CD14-positive monocyte (primary cell): ENCODE data around the gene OGN. TPM values are rescaled to one million over a fixed set of nuclear protein-coding genes. Genes with fewer than 3 reads are reported as not detected.

Source experiments
- DNase-seq, 3 donors: peaks; one replicate each; pipeline ENCODE4 v3.0.0-alpha.2; 2011 to 2022
- H2AFZ ChIP-seq: 2 replicates; pipeline ENCODE4 v1.6.0; 2012; ENCODE audit warnings: mild to moderate bottlenecking, low read depth, low read length, inconsistent platforms; ENCODE audit not compliant: insufficient read depth, poor library complexity, severe bottlenecking
- H3K27ac ChIP-seq, 2 donors: 1 replicate in 1 of 2; 2 replicates in 1 of 2; pipeline ENCODE4 v1.5.1; 2012 to 2013; ENCODE audit warnings: low read length in 2 of 2, control low read depth in 1 of 2, inconsistent platforms in 1 of 2, low read depth in 1 of 2, mild to moderate bottlenecking in 1 of 2
- H3K27me3 ChIP-seq, 2 donors: one replicate each; pipeline versions ENCODE4 v1.6.0 to v1.6.1; 2011 to 2013; ENCODE audit warnings: low read length in 2 of 2; ENCODE audit not compliant: control insufficient read depth in 2 of 2, insufficient read depth in 2 of 2
- H3K36me3 ChIP-seq, 2 donors: replicated peaks in 1 of 2; 1 replicate in 1 of 2; 2 replicates in 1 of 2; pipeline versions ENCODE4 v1.5.1 to v1.6.1; 2012 to 2013; ENCODE audit warnings: low read length in 2 of 2, control low read depth in 1 of 2, inconsistent platforms in 1 of 2, mild to moderate bottlenecking in 1 of 2; ENCODE audit not compliant: insufficient read depth in 2 of 2, control insufficient read depth in 1 of 2
- H3K4me1 ChIP-seq, 2 donors: 1 replicate in 1 of 2; 2 replicates in 1 of 2; pipeline versions ENCODE4 v1.5.1 to v1.6.1; 2012 to 2013; ENCODE audit warnings: low read length in 2 of 2, control low read depth in 1 of 2, inconsistent platforms in 1 of 2, mild to moderate bottlenecking in 1 of 2, moderate library complexity in 1 of 2; ENCODE audit not compliant: insufficient read depth in 2 of 2, control insufficient read depth in 1 of 2
- H3K4me2 ChIP-seq: replicated peaks from 2 replicates; pipeline ENCODE3; 2012; ENCODE audit warnings: low read length, moderate library complexity, mild to moderate bottlenecking; ENCODE audit not compliant: poor library complexity, severe bottlenecking; ENCODE audit errors: extremely low read depth
- H3K4me3 ChIP-seq, 3 experiments: fragments of 200-600 bp in 1 of 3; sonication (generic) in 1 of 3; replicated peaks in 1 of 3; 1 replicate in 2 of 3; 2 replicates in 1 of 3; pipeline ENCODE4 v1.5.1; 2011 to 2013; ENCODE audit warnings: low read length in 3 of 3, mild to moderate bottlenecking in 3 of 3, control low read depth in 2 of 3, low read depth in 2 of 3, inconsistent platforms in 1 of 3, moderate library complexity in 1 of 3
- H3K79me2 ChIP-seq: 2 replicates; pipeline ENCODE4 v1.6.0; 2012; ENCODE audit warnings: mild to moderate bottlenecking, control low read depth, inconsistent platforms, low read length, moderate library complexity; ENCODE audit not compliant: insufficient read depth
- H3K9ac ChIP-seq: 2 replicates; pipeline ENCODE4 v1.6.0; 2017; ENCODE audit warnings: low read length, mild to moderate bottlenecking; ENCODE audit not compliant: insufficient read depth, poor library complexity, severe bottlenecking
- H3K9me3 ChIP-seq, 2 donors: replicated peaks in 1 of 2; 1 replicate in 1 of 2; 2 replicates in 1 of 2; pipeline versions ENCODE4 v1.5.1 to v1.6.1; 2012 to 2013; ENCODE audit warnings: low read length in 2 of 2, control low read depth in 1 of 2; ENCODE audit not compliant: control insufficient read depth in 1 of 2, insufficient read depth in 1 of 2
- H4K20me1 ChIP-seq: 2 replicates; pipeline ENCODE4 v1.6.0; 2012; ENCODE audit warnings: mild to moderate bottlenecking, low read length, control low read depth, moderate library complexity; ENCODE audit not compliant: insufficient read depth
- H3K27ac Mint-ChIP-seq, 7 donors: one replicate each; pipeline ENCODE4 v1.8.0; 2020; ENCODE audit warnings: mild to moderate bottlenecking in 7 of 7, mixed read lengths in 7 of 7, moderate library complexity in 6 of 7, inconsistent platforms in 2 of 7
- H3K27me3 Mint-ChIP-seq, 3 donors: one replicate each; pipeline ENCODE4 v1.8.0; 2021 to 2022; ENCODE audit warnings: low read depth in 3 of 3, mild to moderate bottlenecking in 3 of 3, mixed read lengths in 3 of 3, moderate library complexity in 3 of 3, inconsistent platforms in 1 of 3
- H3K36me3 Mint-ChIP-seq, 2 donors: one replicate each; pipeline ENCODE4 v1.8.0; 2020; ENCODE audit warnings: mixed read lengths in 2 of 2, inconsistent platforms in 1 of 2, mild to moderate bottlenecking in 1 of 2
- H3K4me1 Mint-ChIP-seq: one replicate; pipeline ENCODE4 v1.8.0; 2020; ENCODE audit warnings: mild to moderate bottlenecking, mixed read lengths
- H3K4me3 Mint-ChIP-seq, 2 donors: one replicate each; pipeline ENCODE4 v1.8.0; 2020; ENCODE audit warnings: mild to moderate bottlenecking in 2 of 2, mixed read lengths in 2 of 2, moderate library complexity in 1 of 2
- H3K9me3 Mint-ChIP-seq, 7 donors: one replicate each; pipeline ENCODE4 v1.8.0; 2020 to 2022; ENCODE audit warnings: mixed read lengths in 7 of 7, mild to moderate bottlenecking in 6 of 7, moderate library complexity in 6 of 7, inconsistent platforms in 2 of 7
- WGBS: methylation state at CpG from one replicate; pipeline ENCODE4 v1.1.5; 2013; ENCODE audit warnings: missing lambda C conversion rate; ENCODE audit not compliant: insufficient coverage; 5-methylcytosine and 5-hydroxymethylcytosine counted together
- intact Hi-C, 2 donors: fragments of 100-400 bp; cut with micrococcal nuclease; formaldehyde crosslinking; loops; one replicate each; pipeline versions ENCODE4 v1.15.0 to v1.15.1; 2023
- polyA plus RNA-seq, 3 donors: library from polyadenylated mRNA; depleted of rRNA in 1 of 3; unstranded in 2 of 3; stranded (reverse) in 1 of 3; fragments of 300-500 nt in 2 of 3; fragments of >200 nt in 1 of 3; fragmentation: Illumina TruSeq in 2 of 3; gene quantifications; 1 replicate in 2 of 3; 2 replicates in 1 of 3; pipeline ENCODE4 v1.2.3, GENCODE V29; 2012 to 2021
- TF ChIP-seq, protein P1 (sequence below): fragments of 200-600 bp; IDR thresholded peaks from one replicate; pipeline ENCODE4 v1.8.0; 2022; ENCODE audit warnings: antibody characterized with exemption, mild to moderate bottlenecking

OGN gene
- polyA plus RNA-seq, 3 donors, result not detected

DNA sequence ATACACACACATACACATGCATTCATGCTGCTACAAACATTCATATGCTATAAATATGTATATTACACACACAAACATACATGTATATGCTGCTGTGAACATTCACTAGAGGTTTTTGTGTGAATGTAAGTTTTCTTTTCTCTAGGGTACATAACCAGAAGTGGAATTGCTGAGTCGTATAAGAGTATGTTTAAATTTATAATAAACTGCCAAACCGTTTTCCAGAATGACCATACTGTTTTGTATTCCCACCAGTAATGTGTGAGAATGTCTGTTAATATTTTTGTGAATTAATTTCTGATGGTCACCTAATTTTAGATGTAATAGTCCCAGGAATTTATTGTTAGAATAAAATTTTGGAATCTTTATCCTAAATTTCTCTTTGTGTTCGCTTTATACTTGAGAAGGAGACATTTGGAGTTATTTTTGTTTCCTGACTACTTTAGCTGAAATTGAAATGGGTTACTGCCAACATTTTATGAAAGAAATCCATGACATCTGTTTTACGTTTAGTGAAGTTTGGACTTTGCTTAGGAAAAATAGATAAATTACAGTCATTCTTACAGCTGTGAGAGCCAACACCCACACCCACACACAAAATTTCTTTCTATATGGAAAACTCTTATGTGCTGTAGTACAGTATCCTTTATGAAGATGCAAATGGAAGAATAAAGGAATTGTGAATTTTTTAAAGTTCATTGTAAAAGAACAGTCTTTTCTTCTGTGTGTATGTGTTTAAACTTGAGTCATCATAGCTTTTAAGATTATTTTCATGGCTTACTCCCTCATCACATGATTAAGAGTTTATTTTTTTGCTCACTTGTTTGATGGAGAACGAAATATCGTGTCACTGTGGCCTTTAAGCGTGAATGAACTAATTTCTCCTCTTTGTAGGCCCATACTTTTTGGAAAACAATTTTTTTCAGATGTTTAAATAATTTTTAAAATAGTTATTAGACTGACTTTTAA lies 54.3 kb downstream of the OGN start:
- no peak overlapping the region for H3K4me3 ChIP-seq
- Mint-ChIP-seq H3K4me3 (no peak overlapping the region), H3K4me1 (peaks cover 12% of the 10 kb centered on the region), H3K36me3 (peaks cover 28 to 30% of the 10 kb centered on the region in 2 donors), H3K9me3 (peaks cover 5 to 16% (median 6%) of the 10 kb centered on the region in 7 donors), H3K27ac (no peak overlapping the region), H3K27me3 (no peaks in the 10 kb centered on the region)
- TF ChIP-seq, protein P1, sequence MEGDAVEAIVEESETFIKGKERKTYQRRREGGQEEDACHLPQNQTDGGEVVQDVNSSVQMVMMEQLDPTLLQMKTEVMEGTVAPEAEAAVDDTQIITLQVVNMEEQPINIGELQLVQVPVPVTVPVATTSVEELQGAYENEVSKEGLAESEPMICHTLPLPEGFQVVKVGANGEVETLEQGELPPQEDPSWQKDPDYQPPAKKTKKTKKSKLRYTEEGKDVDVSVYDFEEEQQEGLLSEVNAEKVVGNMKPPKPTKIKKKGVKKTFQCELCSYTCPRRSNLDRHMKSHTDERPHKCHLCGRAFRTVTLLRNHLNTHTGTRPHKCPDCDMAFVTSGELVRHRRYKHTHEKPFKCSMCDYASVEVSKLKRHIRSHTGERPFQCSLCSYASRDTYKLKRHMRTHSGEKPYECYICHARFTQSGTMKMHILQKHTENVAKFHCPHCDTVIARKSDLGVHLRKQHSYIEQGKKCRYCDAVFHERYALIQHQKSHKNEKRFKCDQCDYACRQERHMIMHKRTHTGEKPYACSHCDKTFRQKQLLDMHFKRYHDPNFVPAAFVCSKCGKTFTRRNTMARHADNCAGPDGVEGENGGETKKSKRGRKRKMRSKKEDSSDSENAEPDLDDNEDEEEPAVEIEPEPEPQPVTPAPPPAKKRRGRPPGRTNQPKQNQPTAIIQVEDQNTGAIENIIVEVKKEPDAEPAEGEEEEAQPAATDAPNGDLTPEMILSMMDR, result no peak
- H3K36me3 ChIP-seq, result peaks cover 0 to 22% of the 10 kb centered on the region in 2 donors
- no peak overlapping the region for H3K4me2 ChIP-seq
- H3K4me1 ChIP-seq, result peaks cover 3 to 8% of the 10 kb centered on the region in 2 donors
- no peak overlapping the region for H2AFZ ChIP-seq
- H4K20me1 ChIP-seq, result no peaks in the 10 kb centered on the region
- no peak for DNase-seq
- WGBS, result no CpG with 5 or more reads among the region's 7 CpGs
- no peaks in the 10 kb centered on the region for H3K79me2 ChIP-seq
- no peak overlapping the region for H3K27ac ChIP-seq
- H3K9ac ChIP-seq, result no peak overlapping the region
- intact Hi-C loops, result no loop called here
- no peaks in the 10 kb centered on the region for H3K27me3 ChIP-seq
- H3K9me3 ChIP-seq, result peaks cover 10 to 11% of the 10 kb centered on the region in 2 donors

DNA sequence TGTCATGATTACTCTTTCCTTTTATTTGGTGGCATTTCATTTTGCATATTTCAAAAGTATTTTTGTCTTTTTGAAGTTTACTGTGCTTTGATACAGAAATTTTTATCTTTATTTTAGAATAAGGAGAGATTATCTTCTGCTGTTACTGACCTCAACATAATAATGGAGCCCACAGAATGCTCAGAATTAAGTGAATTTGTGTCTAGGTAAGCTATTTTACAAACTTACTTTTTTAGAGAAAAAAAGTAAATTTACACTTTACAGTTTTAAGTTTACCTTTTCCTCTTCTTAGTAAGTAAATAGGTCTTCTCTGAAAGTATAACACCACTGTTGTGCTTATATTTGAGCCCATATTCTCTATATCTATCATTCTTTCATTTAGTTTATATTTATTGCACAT lies 58.8 kb downstream of the OGN start:
- no peak overlapping the region for H2AFZ ChIP-seq
- H3K27me3 Mint-ChIP-seq, result no peaks in the 10 kb centered on the region
- intact Hi-C loops, result no loop called here
- no peaks in the 10 kb centered on the region for H3K9me3 ChIP-seq
- no peak overlapping the region for H3K4me2 ChIP-seq
- no peak overlapping the region for H3K4me3 ChIP-seq
- no peaks in the 10 kb centered on the region for H3K4me1 ChIP-seq
- no peaks in the 10 kb centered on the region for H3K27me3 ChIP-seq
- H3K4me3 Mint-ChIP-seq, result no peak overlapping the region
- H3K27ac ChIP-seq, result no peak overlapping the region
- no peaks in the 10 kb centered on the region for H3K4me1 Mint-ChIP-seq
- H3K9me3 Mint-ChIP-seq, result peaks cover 0 to 5% (median 2%) of the 10 kb centered on the region in 7 donors
- peaks cover 28 to 29% of the 10 kb centered on the region in 2 donors for H3K36me3 Mint-ChIP-seq
- no peak overlapping the region for H3K27ac Mint-ChIP-seq
- H3K36me3 ChIP-seq, result peaks cover 0 to 12% of the 10 kb centered on the region in 2 donors
- H3K79me2 ChIP-seq, result no peaks in the 10 kb centered on the region
- TF ChIP-seq, protein P1, result no peak
- no peak overlapping the region for H3K9ac ChIP-seq
- H4K20me1 ChIP-seq, result no peaks in the 10 kb centered on the region
- DNase-seq, result no peak
